ENCODE results near the gene SPDYE17. TPM values are rescaled to one million over a fixed set of nuclear protein-coding genes. Genes with fewer than 3 reads are reported as not detected.
"Not testable (repeated sequence)": the region's sequence is repeated elsewhere in the genome, so short reads cannot be mapped to it uniquely, and the experiment has no call there.

SPDYE17 gene
- total RNA-seq, 1 experiment from 2014 or later, result not detected

DNA sequence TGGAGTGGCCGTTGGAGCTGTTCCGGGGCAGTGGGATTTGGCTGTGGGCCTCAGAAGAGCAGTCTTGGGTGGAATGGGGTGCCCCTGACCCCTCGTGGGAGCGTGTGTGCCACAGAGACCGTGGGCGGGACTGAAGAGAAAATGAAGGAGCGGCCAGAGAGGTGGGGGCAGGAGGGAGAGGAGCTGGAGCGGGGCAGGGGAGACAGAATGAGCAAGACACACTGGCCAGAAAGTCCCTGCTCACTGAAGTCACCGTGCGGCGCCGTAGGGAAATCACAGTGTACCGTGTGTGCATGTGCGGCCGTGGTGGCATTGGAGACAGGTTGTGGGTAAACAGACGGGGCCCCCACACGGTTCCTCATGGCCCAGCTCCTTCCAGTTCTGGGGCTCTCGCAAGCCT lies 40.0 kb downstream of the SPDYE17 start:
- H3K9me3 Mint-ChIP-seq (ENCODE audit: low read depth, unreplicated experiment); CTCF ChIA-PET; H3K36me3 Mint-ChIP-seq (ENCODE audit: insufficient read depth, unreplicated experiment); BruUV-seq (replicated peaks); H3K27me3 Mint-ChIP-seq (ENCODE audit: unreplicated experiment); DNase-seq; H3K4me1 Mint-ChIP-seq (ENCODE audit: low read depth, unreplicated experiment); intact Hi-C loops (cut with micrococcal nuclease; ENCODE audit: unreplicated experiment); H3K27ac Mint-ChIP-seq (ENCODE audit: unreplicated experiment); H3K4me3 Mint-ChIP-seq (ENCODE audit: low read depth, unreplicated experiment): not testable (repeated sequence)

DNA sequence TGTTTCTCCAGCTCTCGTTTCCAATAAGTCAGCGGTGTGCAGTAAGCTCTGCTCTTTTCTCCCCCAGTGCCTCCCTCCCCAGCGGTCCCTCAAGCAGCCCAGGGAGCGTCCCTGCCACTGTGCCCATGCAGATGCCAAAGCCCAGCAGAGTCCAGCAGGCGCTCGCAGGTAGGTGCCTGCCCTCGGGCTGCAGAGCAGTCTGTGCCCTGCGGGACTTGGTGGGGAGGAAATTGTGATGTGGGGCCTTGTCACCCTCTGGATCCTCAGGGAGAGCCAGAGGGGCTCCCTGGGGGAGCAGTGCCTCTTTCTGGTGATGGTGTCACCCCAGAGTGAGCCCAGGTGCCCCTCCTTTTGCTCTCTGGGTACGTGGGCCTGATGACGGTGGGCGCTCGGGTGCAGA lies 42.0 kb downstream of the SPDYE17 start:
- CTCF ChIA-PET; H3K4me1 Mint-ChIP-seq (ENCODE audit: low read depth, unreplicated experiment); H3K9me3 Mint-ChIP-seq (ENCODE audit: low read depth, unreplicated experiment); H3K27ac Mint-ChIP-seq (ENCODE audit: unreplicated experiment); intact Hi-C loops (cut with micrococcal nuclease; ENCODE audit: unreplicated experiment); H3K4me3 Mint-ChIP-seq (ENCODE audit: low read depth, unreplicated experiment); H3K36me3 Mint-ChIP-seq (ENCODE audit: insufficient read depth, unreplicated experiment); H3K27me3 Mint-ChIP-seq (ENCODE audit: unreplicated experiment); BruUV-seq (replicated peaks); DNase-seq: not testable (repeated sequence)

DNA sequence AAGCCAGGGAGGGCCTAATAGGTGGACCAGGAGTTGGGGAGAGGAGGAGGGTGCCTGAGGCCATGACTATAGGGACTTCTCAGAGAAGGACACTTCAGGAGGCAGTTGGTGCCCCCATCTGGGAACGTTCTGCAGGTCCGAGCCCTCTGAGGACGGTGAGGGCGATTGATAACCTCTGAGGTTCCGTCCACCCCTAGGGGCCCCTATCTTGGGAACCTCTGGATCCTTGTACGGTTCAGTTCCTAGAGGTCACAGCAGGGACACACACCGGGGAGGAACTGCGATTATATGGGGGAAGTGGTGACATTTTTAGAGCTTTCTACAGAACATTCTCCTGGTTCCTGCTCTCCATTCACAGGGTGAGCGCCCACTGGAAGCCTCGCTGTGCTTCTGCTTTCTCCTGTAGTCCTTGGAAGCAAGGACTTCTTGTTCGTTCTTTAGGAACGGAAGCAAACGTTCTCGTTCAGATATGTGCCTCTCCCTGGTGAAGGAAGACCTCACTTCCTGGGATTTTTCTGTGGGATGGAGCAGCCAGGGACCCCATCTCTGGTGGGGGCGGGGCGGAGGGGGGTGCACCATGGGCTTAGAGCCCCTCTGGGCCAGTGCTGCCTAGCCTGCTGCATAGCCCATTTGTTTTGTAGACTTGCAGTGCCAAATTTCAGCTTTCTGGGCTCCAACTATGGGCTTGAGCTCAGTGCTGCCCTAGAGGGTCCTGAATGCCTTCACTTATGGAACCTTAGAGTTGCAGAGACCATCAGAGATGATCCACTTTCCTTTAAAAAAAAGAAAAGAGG lies 46.0 kb downstream of the SPDYE17 start:
- H3K4me1 Mint-ChIP-seq (ENCODE audit: low read depth, unreplicated experiment); H3K27ac Mint-ChIP-seq (ENCODE audit: unreplicated experiment); CTCF ChIA-PET; DNase-seq; H3K9me3 Mint-ChIP-seq (ENCODE audit: low read depth, unreplicated experiment); BruUV-seq (replicated peaks); H3K36me3 Mint-ChIP-seq (ENCODE audit: insufficient read depth, unreplicated experiment); H3K27me3 Mint-ChIP-seq (ENCODE audit: unreplicated experiment); intact Hi-C loops (cut with micrococcal nuclease; ENCODE audit: unreplicated experiment); H3K4me3 Mint-ChIP-seq (ENCODE audit: low read depth, unreplicated experiment): not testable (repeated sequence)

DNA sequence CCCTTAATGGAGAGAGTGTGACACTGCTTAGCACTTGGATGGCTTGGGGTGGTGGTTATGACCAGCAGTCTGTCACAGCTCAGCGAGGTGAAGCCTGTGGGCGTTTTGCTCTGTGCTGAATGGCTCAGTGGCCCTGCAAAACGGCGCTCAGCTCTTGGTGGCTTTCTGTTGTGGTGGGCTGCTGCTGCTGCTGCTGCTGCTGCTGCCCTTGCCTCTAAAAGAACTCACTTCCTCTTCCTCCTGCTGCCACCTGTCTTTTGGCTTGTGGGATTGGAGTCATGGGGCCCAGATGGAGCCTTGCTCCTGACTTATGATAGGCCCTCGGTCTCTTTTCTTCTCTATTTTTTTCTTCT lies 47.4 kb downstream of the SPDYE17 start:
- H3K4me1 Mint-ChIP-seq (ENCODE audit: low read depth, unreplicated experiment); H3K4me3 Mint-ChIP-seq (ENCODE audit: low read depth, unreplicated experiment); H3K36me3 Mint-ChIP-seq (ENCODE audit: insufficient read depth, unreplicated experiment); H3K9me3 Mint-ChIP-seq (ENCODE audit: low read depth, unreplicated experiment); CTCF ChIA-PET; H3K27ac Mint-ChIP-seq (ENCODE audit: unreplicated experiment); DNase-seq; BruUV-seq (replicated peaks); intact Hi-C loops (cut with micrococcal nuclease; ENCODE audit: unreplicated experiment); H3K27me3 Mint-ChIP-seq (ENCODE audit: unreplicated experiment): not testable (repeated sequence)

DNA sequence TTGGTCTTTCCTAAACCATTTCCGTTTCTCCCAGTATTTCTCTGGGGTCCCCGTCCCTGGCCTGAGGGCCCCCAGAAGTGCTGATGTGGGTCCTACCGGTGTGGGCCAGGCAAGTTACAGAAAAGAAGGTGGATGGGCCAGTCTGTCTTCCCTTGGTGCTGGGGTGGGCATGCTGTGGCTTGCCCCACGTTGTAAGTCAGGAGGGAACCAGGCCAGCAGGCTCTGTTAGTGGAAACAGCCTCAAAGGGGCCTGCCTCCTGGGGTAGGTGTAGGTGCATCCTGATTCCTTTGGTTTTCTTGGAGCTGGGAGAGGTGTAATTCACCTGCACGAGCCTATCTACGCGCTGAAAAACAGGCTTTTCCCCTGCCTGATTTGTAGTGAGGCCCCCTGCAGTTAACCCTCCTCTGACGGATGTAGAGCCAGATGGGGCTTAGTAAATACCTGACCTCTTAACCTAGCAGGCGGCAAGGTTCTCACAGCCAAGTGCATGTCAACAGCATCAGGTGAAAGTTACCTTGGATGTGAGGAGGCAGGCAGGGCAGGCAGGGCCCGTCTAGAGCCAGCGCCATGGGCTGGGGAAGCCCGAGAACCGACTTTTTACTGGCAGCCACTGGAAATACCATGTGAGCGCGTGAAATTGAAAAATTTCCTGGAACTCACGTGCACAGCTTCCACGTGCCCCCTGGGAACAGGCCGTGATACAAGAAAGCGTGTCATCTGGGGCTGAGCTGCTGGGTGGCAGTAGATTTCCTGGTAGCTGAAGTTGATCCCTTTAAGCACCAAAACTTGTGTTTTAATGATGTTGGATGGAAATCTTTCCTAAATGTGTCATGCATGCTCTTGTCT lies 48.0 kb downstream of the SPDYE17 start:
- BruUV-seq (replicated peaks); DNase-seq; intact Hi-C loops (cut with micrococcal nuclease; ENCODE audit: unreplicated experiment); H3K4me1 Mint-ChIP-seq (ENCODE audit: low read depth, unreplicated experiment); H3K9me3 Mint-ChIP-seq (ENCODE audit: low read depth, unreplicated experiment); H3K36me3 Mint-ChIP-seq (ENCODE audit: insufficient read depth, unreplicated experiment); H3K27me3 Mint-ChIP-seq (ENCODE audit: unreplicated experiment); H3K4me3 Mint-ChIP-seq (ENCODE audit: low read depth, unreplicated experiment); CTCF ChIA-PET; H3K27ac Mint-ChIP-seq (ENCODE audit: unreplicated experiment): not testable (repeated sequence)

DNA sequence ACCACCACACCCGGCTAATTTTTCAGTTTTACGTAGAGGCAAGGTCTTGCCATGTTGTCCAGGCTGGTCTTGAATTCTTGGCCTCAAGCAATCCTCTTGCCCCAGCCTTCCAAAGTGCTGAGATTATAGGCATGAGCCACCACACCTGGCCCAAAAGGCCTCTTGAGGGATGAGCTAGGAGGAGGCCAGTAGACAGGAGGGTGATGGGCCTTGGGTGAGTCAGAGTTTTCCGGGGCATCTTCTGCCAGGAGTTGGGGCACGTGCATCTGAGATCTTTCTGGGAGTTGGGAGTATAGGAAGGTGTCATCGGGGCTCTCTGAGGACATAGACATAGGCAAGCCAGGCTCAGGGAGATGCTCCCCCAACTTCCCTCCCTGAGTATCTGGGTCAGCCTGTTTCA lies 48.8 kb downstream of the SPDYE17 start:
- CTCF ChIA-PET; H3K27ac Mint-ChIP-seq (ENCODE audit: unreplicated experiment); H3K4me3 Mint-ChIP-seq (ENCODE audit: low read depth, unreplicated experiment); DNase-seq; intact Hi-C loops (cut with micrococcal nuclease; ENCODE audit: unreplicated experiment); H3K36me3 Mint-ChIP-seq (ENCODE audit: insufficient read depth, unreplicated experiment); H3K27me3 Mint-ChIP-seq (ENCODE audit: unreplicated experiment); H3K9me3 Mint-ChIP-seq (ENCODE audit: low read depth, unreplicated experiment); BruUV-seq (replicated peaks); H3K4me1 Mint-ChIP-seq (ENCODE audit: low read depth, unreplicated experiment): not testable (repeated sequence)

DNA sequence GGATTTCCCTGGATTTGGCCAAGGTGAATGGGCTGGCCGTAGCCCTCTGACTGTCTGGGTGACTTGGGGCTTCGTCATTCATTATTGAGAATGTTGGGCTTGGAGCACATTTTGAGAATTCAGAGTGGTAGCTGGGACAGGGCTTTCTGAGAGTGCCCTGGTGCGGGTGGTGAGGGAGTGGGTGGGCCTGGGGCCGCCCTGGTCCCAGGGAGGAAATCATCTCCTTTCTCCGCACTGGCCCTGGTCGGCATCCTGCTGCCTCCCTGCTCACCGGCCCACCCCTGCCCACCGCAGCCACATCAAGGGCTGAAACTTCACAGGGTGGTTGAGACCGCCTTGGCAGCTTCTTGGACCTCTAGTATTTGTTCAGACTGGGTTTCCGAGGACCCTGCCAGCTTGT lies 49.7 kb downstream of the SPDYE17 start:
- H3K9me3 Mint-ChIP-seq (ENCODE audit: low read depth, unreplicated experiment); BruUV-seq (replicated peaks); CTCF ChIA-PET; H3K36me3 Mint-ChIP-seq (ENCODE audit: insufficient read depth, unreplicated experiment); H3K4me1 Mint-ChIP-seq (ENCODE audit: low read depth, unreplicated experiment); intact Hi-C loops (cut with micrococcal nuclease; ENCODE audit: unreplicated experiment); H3K27me3 Mint-ChIP-seq (ENCODE audit: unreplicated experiment); H3K4me3 Mint-ChIP-seq (ENCODE audit: low read depth, unreplicated experiment); DNase-seq; H3K27ac Mint-ChIP-seq (ENCODE audit: unreplicated experiment): not testable (repeated sequence)

DNA sequence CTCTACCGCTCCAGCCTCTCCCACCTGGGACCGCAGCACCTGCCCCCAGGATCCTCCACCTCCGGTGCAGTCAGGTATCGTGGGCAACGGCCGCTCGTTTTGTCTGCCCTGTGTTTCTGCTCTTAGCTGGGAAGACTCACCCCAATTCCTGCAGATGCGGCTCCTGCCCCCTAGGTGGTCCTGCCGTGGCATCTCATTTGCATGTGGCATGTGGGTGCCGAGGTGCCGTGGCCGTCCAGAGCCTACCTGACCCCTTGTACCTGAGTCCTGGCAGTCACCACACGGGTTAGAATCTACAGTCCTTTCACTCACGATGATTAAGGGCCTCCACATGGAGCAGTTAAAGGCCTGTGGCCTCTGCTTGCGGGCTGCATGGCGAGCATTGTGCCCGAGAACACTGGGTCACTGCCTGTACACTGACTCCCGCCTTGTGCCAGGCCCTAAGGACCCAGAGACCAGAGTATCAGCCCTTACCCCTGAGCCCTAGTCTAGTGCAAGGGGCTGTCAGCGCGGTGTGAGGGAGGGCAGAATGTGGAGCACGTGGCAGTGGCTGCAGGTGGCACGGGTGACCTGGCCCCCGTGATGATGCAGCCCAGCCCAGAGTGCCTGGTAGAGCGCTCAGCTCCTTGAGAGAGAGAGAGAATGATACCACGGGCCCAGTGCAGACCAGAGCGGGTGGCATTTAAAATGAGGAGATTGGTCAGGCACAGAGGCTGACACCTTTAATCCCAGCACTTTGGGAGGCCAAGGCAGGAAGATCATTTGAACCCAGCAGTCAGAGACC lies 50.8 kb downstream of the SPDYE17 start:
- H3K27ac Mint-ChIP-seq (ENCODE audit: unreplicated experiment); H3K9me3 Mint-ChIP-seq (ENCODE audit: low read depth, unreplicated experiment); DNase-seq; H3K4me1 Mint-ChIP-seq (ENCODE audit: low read depth, unreplicated experiment); CTCF ChIA-PET; H3K36me3 Mint-ChIP-seq (ENCODE audit: insufficient read depth, unreplicated experiment); intact Hi-C loops (cut with micrococcal nuclease; ENCODE audit: unreplicated experiment); BruUV-seq (replicated peaks); H3K4me3 Mint-ChIP-seq (ENCODE audit: low read depth, unreplicated experiment); H3K27me3 Mint-ChIP-seq (ENCODE audit: unreplicated experiment): not testable (repeated sequence)

DNA sequence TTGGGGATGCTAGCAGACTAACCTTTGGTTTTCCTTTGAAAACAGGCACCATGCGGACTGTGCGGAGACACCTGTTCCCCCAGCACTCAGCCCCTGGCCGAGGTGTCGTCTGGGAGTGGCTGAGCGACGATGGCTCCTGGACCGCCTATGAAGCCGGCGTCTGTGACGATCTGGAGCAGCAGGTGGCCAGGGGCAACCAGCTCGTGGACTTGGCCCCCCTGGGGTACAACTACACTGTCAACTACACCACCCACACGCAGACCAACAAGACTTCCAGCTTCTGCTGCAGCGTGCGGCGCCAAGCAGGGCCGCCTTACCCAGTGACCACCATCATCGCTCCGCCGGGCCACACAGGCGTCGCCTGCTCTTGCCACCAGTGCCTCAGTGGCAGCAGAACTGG lies 51.6 kb downstream of the SPDYE17 start:
- H3K27ac Mint-ChIP-seq (ENCODE audit: unreplicated experiment); CTCF ChIA-PET; BruUV-seq (replicated peaks); H3K4me1 Mint-ChIP-seq (ENCODE audit: low read depth, unreplicated experiment); DNase-seq; intact Hi-C loops (cut with micrococcal nuclease; ENCODE audit: unreplicated experiment); H3K27me3 Mint-ChIP-seq (ENCODE audit: unreplicated experiment); H3K9me3 Mint-ChIP-seq (ENCODE audit: low read depth, unreplicated experiment); H3K36me3 Mint-ChIP-seq (ENCODE audit: insufficient read depth, unreplicated experiment); H3K4me3 Mint-ChIP-seq (ENCODE audit: low read depth, unreplicated experiment): not testable (repeated sequence)
